Measurements from ENCODE around the gene RHBDL2. TPM values are rescaled to one million over a fixed set of nuclear protein-coding genes. Genes with fewer than 3 reads are reported as not detected.

Gene RHBDL2
- total and polyA plus RNA-seq, 10 of the 15 experiments (the other 5 are each of a cell fraction or from before 2014, with no cell fraction given): 0.05 TPM; not detected in 9

DNA sequence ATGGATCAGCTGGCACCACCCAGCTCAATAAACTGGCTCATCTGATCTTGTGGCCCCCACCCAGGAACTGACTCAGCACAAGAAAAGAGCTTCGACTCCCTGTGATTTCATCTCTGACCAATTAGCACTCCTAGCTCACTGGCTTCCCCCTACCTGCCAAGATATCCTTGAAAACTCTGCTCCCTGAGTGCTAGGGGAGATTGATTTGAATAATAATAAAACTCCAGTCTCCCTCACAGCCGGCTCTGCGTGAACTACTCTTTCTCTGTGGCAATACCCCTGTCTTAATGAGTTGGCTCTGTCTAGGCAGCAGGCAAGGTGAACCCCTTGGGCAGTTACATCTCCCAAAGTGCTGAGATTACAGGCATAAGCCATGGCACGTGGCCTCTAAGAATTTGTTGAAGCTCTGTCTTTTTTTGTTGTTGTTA, 11.8 kb upstream of the RHBDL2 start:
- no peaks in the 10 kb centered on the region for H4K20me1 ChIP-seq (ENCODE audit: control insufficient read depth, insufficient read depth)
- no peak overlapping the region for H3K4me3 ChIP-seq
- ChIA-PET CTCF (no interaction called here), POLR2A (interaction anchor here (0.6 kb wide), 1 partner anchor 153 kb away, joined by 6 read pairs; no protein-coding TSS in a partner anchor), SMC1A (ENCODE audit: uncharacterized antibody, unreplicated experiment) (interaction anchor here (1.9 kb wide), 1 partner anchor 139 kb away, joined by 4 read pairs; no protein-coding TSS in a partner anchor), RAD21 (ENCODE audit: unreplicated experiment) (no interaction called here)
- no peaks in the 10 kb centered on the region for H3K36me3 ChIP-seq (ENCODE audit: control insufficient read depth in 2 of 2, insufficient read depth in 2 of 2, low read length in 1 of 2)
- no peak overlapping the region for H2AFZ ChIP-seq (ENCODE audit: control insufficient read depth, low read depth, low read length)
- TF ChIP-seq CHD2 (IDR thresholded peaks at IDR 0.05; ENCODE audit: borderline replicate concordance, low read depth, low read length): no peak
- no peak for TF ChIP-seq NR2C1 (IDR thresholded peaks at IDR 0.05)
- TF ChIP-seq, protein P1, sequence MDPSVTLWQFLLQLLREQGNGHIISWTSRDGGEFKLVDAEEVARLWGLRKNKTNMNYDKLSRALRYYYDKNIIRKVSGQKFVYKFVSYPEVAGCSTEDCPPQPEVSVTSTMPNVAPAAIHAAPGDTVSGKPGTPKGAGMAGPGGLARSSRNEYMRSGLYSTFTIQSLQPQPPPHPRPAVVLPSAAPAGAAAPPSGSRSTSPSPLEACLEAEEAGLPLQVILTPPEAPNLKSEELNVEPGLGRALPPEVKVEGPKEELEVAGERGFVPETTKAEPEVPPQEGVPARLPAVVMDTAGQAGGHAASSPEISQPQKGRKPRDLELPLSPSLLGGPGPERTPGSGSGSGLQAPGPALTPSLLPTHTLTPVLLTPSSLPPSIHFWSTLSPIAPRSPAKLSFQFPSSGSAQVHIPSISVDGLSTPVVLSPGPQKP (IDR thresholded peaks at IDR 0.05; ENCODE audit: low read depth, low read length): no peak
- TF ChIP-seq NFYB (IDR thresholded peaks at IDR 0.05; ENCODE audit: insufficient read depth, low read depth, low read length): no peak
- TF ChIP-seq NFXL1 (IDR thresholded peaks at IDR 0.05; ENCODE audit: borderline replicate concordance): no peak
- TF ChIP-seq, protein P2, sequence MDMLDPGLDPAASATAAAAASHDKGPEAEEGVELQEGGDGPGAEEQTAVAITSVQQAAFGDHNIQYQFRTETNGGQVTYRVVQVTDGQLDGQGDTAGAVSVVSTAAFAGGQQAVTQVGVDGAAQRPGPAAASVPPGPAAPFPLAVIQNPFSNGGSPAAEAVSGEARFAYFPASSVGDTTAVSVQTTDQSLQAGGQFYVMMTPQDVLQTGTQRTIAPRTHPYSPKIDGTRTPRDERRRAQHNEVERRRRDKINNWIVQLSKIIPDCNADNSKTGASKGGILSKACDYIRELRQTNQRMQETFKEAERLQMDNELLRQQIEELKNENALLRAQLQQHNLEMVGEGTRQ (IDR thresholded peaks at IDR 0.05; ENCODE audit: borderline replicate concordance, low read depth, low read length): no peak
- TF ChIP-seq, protein P3, sequence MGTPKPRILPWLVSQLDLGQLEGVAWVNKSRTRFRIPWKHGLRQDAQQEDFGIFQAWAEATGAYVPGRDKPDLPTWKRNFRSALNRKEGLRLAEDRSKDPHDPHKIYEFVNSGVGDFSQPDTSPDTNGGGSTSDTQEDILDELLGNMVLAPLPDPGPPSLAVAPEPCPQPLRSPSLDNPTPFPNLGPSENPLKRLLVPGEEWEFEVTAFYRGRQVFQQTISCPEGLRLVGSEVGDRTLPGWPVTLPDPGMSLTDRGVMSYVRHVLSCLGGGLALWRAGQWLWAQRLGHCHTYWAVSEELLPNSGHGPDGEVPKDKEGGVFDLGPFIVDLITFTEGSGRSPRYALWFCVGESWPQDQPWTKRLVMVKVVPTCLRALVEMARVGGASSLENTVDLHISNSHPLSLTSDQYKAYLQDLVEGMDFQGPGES (IDR thresholded peaks at IDR 0.05): no peak
- no peak for TF ChIP-seq SMAD5 (IDR thresholded peaks at IDR 0.05; ENCODE audit: low read depth)
- TF ChIP-seq, protein P4, sequence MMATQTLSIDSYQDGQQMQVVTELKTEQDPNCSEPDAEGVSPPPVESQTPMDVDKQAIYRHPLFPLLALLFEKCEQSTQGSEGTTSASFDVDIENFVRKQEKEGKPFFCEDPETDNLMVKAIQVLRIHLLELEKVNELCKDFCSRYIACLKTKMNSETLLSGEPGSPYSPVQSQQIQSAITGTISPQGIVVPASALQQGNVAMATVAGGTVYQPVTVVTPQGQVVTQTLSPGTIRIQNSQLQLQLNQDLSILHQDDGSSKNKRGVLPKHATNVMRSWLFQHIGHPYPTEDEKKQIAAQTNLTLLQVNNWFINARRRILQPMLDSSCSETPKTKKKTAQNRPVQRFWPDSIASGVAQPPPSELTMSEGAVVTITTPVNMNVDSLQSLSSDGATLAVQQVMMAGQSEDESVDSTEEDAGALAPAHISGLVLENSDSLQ (IDR thresholded peaks at IDR 0.05): no peak
- TF ChIP-seq MEF2A (IDR thresholded peaks at IDR 0.05; ENCODE audit: insufficient read depth, low read depth, low read length): no peak
- TF ChIP-seq, protein P5, sequence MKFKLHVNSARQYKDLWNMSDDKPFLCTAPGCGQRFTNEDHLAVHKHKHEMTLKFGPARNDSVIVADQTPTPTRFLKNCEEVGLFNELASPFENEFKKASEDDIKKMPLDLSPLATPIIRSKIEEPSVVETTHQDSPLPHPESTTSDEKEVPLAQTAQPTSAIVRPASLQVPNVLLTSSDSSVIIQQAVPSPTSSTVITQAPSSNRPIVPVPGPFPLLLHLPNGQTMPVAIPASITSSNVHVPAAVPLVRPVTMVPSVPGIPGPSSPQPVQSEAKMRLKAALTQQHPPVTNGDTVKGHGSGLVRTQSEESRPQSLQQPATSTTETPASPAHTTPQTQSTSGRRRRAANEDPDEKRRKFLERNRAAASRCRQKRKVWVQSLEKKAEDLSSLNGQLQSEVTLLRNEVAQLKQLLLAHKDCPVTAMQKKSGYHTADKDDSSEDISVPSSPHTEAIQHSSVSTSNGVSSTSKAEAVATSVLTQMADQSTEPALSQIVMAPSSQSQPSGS (IDR thresholded peaks at IDR 0.05; ENCODE audit: low read length): no peak
- intact Hi-C loops (cut with micrococcal nuclease; ENCODE audit: unreplicated experiment): no loop called here
- no TSS peak for BruUV-seq (replicated peaks)
- in situ Hi-C loops (cut with MboI): no loop called here
- no peak overlapping the region for H3K27ac ChIP-seq (ENCODE audit: control insufficient read depth, insufficient read depth)
- H3K27me3 ChIP-seq (replicated peaks in 1 of 2; ENCODE audit: control insufficient read depth in 2 of 2, insufficient read depth in 2 of 2, low read length in 1 of 2): no peaks in the 10 kb centered on the region
- H3K4me2 ChIP-seq (ENCODE audit: control insufficient read depth, insufficient read depth): no peak overlapping the region
- no peaks in the 10 kb centered on the region for H3K9me3 ChIP-seq (replicated peaks; ENCODE audit: control insufficient read depth, insufficient read depth, low read length)
- H3K9ac ChIP-seq (ENCODE audit: control insufficient read depth, insufficient read depth, low read length): no peak overlapping the region
- H3K4me1 ChIP-seq (ENCODE audit: control insufficient read depth, insufficient read depth, low read length): no peaks in the 10 kb centered on the region
- H3K79me2 ChIP-seq (ENCODE audit: control insufficient read depth, insufficient read depth, low read length): no peaks in the 10 kb centered on the region
- 37% methylated on average over 4 of the region's 4 CpGs for WGBS (ENCODE audit: insufficient coverage, insufficient replicate concordance, low lambda C conversion rate, missing lambda C conversion rate)
- ATAC-seq (no peak), FAIRE-seq (no peak), DNase-seq (ENCODE audit: low read depth, low spot score) (no peak)
